Measurements from ENCODE around the gene TMEM98.

- TF ChIP-seq CTCF (IDR thresholded peaks at IDR 0.05) (no peak), POLR2A (IDR thresholded peaks at IDR 0.05) (no peak)
Observed at GRCh38 chr17:32926183-32926582, 1.8 kb upstream of the TMEM98 start.
